Endothelial cell of umbilical vein (primary cell): ENCODE measurements around the gene ARHGEF28.

Experiments
- EZH2 ChIP-seq: IDR thresholded peaks from 2 replicates; pipeline ENCODE4 v1.6.1; 2012; ENCODE audit warnings: borderline replicate concordance, low read depth, mild to moderate bottlenecking, moderate library complexity, low read length, inconsistent platforms; ENCODE audit not compliant: severe bottlenecking
- FOS ChIP-seq: IDR thresholded peaks from 2 replicates; pipeline ENCODE4 v1.6.1; 2011; ENCODE audit warnings: mild to moderate bottlenecking, low read length, moderate library complexity, borderline replicate concordance; ENCODE audit not compliant: insufficient read depth
- GATA2 ChIP-seq: IDR thresholded peaks from 2 replicates; pipeline ENCODE4 v1.7.0; 2011; ENCODE audit warnings: low read depth, mild to moderate bottlenecking, moderate library complexity, mixed read lengths, low read length; ENCODE audit not compliant: insufficient read length, insufficient read depth
- JUN ChIP-seq: IDR thresholded peaks from 2 replicates; pipeline ENCODE4 v1.6.1; 2011; ENCODE audit warnings: borderline replicate concordance, low read depth; ENCODE audit not compliant: insufficient read length, insufficient read depth
- MAX ChIP-seq: IDR thresholded peaks from 2 replicates; pipeline ENCODE4 v1.6.1; 2011; ENCODE audit not compliant: insufficient read depth, insufficient read length
- MYC ChIP-seq: IDR thresholded peaks from one replicate; pipeline ENCODE4 v1.6.1; 2011; ENCODE audit warnings: mild to moderate bottlenecking, low read depth, low read length
- POLR2A ChIP-seq: IDR thresholded peaks from 2 replicates; pipeline ENCODE4 v1.6.1; 2012; ENCODE audit warnings: low read depth, mild to moderate bottlenecking, control low read depth, low read length
- POLR2AphosphoS5 ChIP-seq: IDR thresholded peaks from 2 replicates; pipeline ENCODE4 v1.6.1; 2012; ENCODE audit warnings: low read depth, mild to moderate bottlenecking, control low read depth, low read length, moderate library complexity; ENCODE audit not compliant: insufficient read depth
- TF ChIP-seq, protein P1 (sequence below), 2 donors: IDR thresholded peaks; 1 replicate in 1 of 2; 2 replicates in 1 of 2; pipeline ENCODE4 v1.5.1; 2011; ENCODE audit warnings: low read length in 2 of 2, mild to moderate bottlenecking in 2 of 2, moderate library complexity in 2 of 2, control low read depth in 1 of 2, inconsistent platforms in 1 of 2, low read depth in 1 of 2; ENCODE audit not compliant: insufficient read depth in 1 of 2; ENCODE audit errors: extremely low read depth in 1 of 2

- TF ChIP-seq MAX (no peak), POLR2A (no peak), EZH2 (no peak), POLR2AphosphoS5 (no peak), FOS (no peak), JUN (no peak), MYC (no peak), GATA2 (no peak)
- TF ChIP-seq, protein P1, sequence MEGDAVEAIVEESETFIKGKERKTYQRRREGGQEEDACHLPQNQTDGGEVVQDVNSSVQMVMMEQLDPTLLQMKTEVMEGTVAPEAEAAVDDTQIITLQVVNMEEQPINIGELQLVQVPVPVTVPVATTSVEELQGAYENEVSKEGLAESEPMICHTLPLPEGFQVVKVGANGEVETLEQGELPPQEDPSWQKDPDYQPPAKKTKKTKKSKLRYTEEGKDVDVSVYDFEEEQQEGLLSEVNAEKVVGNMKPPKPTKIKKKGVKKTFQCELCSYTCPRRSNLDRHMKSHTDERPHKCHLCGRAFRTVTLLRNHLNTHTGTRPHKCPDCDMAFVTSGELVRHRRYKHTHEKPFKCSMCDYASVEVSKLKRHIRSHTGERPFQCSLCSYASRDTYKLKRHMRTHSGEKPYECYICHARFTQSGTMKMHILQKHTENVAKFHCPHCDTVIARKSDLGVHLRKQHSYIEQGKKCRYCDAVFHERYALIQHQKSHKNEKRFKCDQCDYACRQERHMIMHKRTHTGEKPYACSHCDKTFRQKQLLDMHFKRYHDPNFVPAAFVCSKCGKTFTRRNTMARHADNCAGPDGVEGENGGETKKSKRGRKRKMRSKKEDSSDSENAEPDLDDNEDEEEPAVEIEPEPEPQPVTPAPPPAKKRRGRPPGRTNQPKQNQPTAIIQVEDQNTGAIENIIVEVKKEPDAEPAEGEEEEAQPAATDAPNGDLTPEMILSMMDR (IDR thresholded peaks at IDR 0.05; ENCODE audit: extremely low read depth in 1 of 2, insufficient read depth in 1 of 2, low read depth in 1 of 2, low read length in 2 of 2), result no peak
These were observed 90.3 kb downstream of the ARHGEF28 start for GRCh38 chr5:73716284-73716808.
